Fibroblast of pulmonary artery (primary cell): ENCODE data around the gene PTPRD.

Experiments used
- DNase-seq: peaks from one replicate; pipeline ENCODE4 v3.0.0-alpha.2; 2010; ENCODE audit warnings: low read depth
- H3K4me3 ChIP-seq: replicated peaks from 2 replicates; pipeline ENCODE4 v1.5.1; 2011; ENCODE audit warnings: low read depth, mild to moderate bottlenecking, control low read depth, low read length, moderate library complexity
- CTCF ChIP-seq: IDR thresholded peaks from 2 replicates; pipeline ENCODE4 v1.5.1; 2011; ENCODE audit warnings: mild to moderate bottlenecking, control low read depth, low read length, inconsistent platforms; ENCODE audit errors: missing control alignments

PTPRD gene

DNA sequence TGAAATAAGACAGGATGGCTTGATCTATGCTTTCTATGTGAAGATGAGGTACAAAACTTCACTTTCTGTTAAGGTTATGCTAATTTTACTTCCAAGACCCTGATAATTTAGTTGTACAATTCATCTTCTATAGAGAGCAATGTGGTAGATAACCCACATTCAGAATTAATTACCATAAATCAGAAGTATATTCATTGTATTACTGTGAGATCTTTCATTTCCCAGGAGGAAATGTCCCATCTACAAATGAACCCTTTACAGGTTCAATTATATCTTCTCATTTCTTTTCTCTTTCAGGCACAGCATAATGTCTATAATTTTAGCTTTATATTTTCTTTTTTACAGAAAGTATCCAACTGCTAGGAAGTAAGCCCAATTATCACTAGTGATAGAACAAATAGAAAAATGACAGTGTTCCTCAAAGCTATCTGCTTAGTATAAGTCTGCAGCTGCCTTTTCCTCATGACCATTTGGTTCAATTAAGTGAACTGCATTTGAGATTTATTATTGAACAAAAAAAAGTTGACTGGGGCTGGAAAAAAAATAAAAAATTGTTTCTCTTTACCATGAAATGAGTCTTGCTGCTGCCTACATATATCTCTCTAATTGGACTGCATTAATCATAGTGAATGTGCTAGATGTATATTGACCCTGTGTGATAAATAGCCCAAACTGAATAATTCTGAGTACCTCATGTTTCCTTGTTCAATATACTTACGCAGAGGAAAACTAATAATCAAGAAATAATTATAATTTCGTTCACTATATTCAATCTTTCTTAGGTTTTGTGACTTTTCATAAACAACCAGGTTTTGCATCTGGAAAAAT is 1329.4 kb downstream of the PTPRD start:
- no peak for DNase-seq
- TF ChIP-seq CTCF = no peak
- no peak overlapping the region for H3K4me3 ChIP-seq

DNA sequence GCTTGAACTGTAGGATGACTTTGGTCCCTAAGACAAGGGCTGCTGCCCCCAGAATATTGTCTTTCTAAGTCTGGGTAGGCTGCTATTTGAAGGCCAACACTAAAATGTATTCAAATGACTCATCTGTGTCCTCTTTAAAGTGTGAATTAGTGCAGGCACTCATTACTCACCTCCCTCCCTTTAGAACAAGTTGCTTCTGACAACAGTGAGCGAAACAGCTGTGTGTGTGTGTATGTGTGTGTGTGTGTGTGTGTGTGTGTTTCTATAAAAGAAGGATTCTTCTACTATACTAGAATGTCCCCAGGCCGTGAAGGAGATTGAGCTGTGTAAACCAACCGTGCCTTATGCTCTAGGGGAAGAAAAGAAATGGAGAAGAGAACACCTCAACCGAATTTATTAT is 1337.2 kb downstream of the PTPRD start:
- no peak for DNase-seq
- H3K4me3 ChIP-seq = no peak overlapping the region
- TF ChIP-seq CTCF = no peak

DNA sequence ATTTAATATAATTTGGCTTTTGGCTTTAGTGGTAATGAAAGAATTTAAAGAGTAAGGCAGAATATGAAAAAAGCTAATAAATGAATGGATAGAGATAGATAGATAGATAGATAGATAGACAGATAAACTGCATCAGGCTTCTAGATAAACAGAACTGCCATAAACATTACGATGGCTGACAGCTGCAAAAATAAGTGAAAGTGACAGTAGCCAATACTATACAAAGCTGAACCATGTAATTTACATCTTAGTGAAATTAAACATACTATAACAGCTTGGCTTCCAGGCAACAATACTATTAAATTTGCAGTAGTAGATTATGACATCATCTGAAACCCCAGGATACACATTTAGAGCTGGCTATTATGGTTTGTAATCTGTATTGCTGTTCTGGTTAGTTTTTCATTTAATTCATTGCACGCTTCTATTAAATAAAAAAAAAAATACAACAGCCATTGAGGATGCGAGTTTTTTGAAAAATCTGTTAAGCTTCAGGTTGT is 1354.8 kb downstream of the PTPRD start:
- no peak for TF ChIP-seq CTCF
- no peak for DNase-seq
- H3K4me3 ChIP-seq = no peak overlapping the region

DNA sequence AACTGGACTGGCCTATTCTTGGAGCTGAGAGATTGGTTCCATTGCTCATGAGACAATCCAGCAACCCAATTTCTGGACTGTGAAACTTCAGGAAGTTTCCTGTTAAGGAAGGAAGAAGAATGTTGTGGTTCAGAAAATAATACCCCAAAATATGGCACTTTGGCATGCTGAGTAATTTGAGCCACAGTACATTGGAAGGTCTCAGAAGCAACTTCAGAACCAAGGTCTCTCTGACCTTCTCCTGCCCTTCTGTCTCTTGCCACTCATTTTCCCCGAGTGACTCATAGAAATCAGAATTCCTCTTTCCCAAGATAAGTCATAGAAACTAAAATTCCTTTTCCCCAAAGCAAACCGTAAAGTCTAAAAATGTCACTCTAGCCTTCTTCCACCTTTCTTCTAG is 1366.1 kb downstream of the PTPRD start:
- no peak for TF ChIP-seq CTCF
- no peak overlapping the region for H3K4me3 ChIP-seq
- DNase-seq = no peak

DNA sequence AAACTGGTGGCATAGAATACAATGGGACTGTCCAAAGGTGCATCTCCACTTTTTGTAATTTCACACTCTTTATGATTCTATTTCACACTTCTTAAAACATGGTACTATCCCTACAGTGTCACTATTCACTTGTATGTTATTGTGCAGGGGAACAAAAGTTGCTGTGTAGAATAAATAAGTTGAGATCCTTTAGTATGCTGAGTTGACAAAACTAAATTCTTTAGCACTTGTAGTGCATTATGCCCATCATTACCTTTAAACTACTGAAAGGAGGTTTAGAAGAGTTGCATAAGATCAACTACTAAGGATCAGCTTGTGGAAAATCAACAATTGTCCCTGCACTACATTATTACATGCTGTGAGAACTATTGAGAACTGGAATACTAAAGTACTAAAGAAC is 1380.9 kb downstream of the PTPRD start:
- no peak for DNase-seq
- H3K4me3 ChIP-seq = no peak overlapping the region
- no peak for TF ChIP-seq CTCF

GRCh38 chr9:9229269-9229668 is 1383.5 kb downstream of the PTPRD start:
- TF ChIP-seq CTCF = no peak
- DNase-seq = no peak
- H3K4me3 ChIP-seq = no peak overlapping the region

DNA sequence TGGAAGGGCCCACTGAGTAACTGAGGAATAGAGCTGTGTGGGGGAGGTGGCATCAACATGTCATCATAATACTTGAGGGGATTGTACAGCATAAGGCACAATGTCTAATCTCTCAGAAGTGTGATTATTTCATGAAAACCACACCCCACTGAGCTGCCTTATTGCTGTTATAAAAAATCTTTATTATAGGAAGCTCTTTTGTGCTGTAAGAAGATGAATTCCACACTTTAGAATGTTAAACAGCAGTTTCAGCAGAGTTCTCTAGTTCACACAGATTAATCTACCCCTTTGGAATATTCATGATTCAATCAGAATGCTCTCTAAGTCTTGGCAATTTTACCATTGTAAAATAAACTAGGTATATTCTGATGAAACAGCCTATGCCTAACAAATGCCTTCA is 1389.6 kb downstream of the PTPRD start:
- H3K4me3 ChIP-seq = no peak overlapping the region
- no peak for DNase-seq
- no peak for TF ChIP-seq CTCF
